GM12801 (cell line): Measurements from ENCODE around the gene GRK1.

Experiments
- CTCF ChIP-seq: IDR thresholded peaks from one replicate; pipeline ENCODE4 v1.5.1; 2011; ENCODE audit warnings: control low read depth; ENCODE audit not compliant: insufficient read length; ENCODE audit errors: extremely low read depth

The GRK1 gene

GRCh38 chr13:113770441-113770840 lies 103.4 kb downstream of the GRK1 start:
- no peak for TF ChIP-seq CTCF

GRCh38 chr13:113770937-113771336 lies 103.9 kb downstream of the GRK1 start:
- no peak for TF ChIP-seq CTCF

DNA sequence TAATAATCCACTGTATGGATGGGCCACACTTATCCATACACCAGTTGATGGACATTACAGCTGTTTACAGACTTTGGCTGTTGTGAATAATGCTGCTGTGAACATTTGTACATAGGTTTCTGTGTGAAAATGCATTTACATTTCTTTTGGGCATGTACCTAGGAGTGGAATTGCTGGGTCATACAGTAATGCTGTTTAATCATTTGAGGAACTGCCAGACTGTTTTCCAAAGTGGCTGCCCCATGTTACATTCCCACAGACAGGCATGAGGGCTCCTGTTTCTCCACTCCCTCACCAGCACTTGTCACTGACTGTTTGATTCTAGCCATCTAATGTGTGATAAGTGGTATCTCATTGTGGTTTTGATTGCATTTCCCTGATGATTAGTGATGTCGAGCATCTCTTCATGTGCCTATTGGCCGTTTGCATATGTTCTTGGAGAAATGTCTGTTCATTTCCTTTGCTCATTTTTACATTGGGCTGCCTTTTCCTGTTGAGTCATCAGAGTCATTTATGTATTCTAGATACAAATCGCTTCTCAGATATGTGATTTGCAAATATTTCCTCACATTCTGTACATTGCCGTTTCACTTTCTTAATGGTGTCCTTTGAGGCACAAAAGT lies 104.8 kb downstream of the GRK1 start:
- TF ChIP-seq CTCF, result no peak

- no peak for TF ChIP-seq CTCF
These were observed 107.4 kb downstream of the GRK1 start for GRCh38 chr13:113774177-113775107.

DNA sequence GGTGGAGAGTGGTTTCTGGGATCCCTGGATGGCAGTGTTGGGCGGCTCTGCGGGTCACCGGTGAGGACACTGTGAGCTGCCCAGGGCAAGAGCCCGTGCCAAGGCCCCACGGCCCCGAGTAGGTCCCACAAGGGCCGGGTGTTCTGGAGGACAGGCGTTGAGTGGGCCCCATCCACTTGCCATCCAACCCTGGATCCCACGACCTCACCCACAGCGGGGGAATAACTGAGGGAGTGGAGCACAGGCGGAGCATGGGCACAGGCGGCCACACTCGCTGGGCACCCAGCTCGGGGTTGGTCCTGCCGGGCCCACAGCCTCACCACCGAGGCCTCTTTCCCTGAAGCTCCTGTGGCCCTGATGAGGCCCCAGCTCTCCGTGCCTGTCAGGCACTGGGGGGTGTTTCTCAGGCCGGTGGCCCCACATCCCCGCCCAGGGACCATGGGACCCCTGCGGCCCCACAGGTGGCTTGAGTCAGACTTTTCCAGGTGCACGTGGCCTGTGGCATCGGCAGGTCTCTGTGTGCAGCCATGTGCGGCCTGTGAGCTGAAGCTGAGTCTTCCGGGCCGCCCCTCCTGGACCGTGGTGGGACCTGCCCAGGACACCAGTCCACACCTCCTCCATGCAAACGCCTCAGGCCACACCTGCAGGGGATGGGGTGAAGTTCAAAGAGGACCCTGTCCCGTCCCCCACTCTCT lies 108.6 kb downstream of the GRK1 start:
- TF ChIP-seq CTCF, result no peak

GRCh38 chr13:113776231-113777125 lies 109.5 kb downstream of the GRK1 start:
- TF ChIP-seq CTCF, result no peak
